Spleen (tissue), 11 donors: ENCODE measurements around the gene TSPAN9. TPM values are rescaled to one million over a fixed set of nuclear protein-coding genes. Genes with fewer than 3 reads are reported as not detected.

Experiments
- DNase-seq: peaks from one replicate; pipeline ENCODE4 v3.0.0-alpha.2; 2020
- H3K27ac ChIP-seq, 8 donors: fragments of 200-600 bp; sonication (generic) in 7 of 8; 1 replicate in 4 of 8; 2 replicates in 4 of 8; pipeline versions ENCODE4 v1.5.0 to v1.8.0; 2016 to 2021; ENCODE audit warnings: inconsistent platforms in 4 of 8, mild to moderate bottlenecking in 4 of 8, moderate library complexity in 1 of 8
- H3K27me3 ChIP-seq, 7 donors: fragments of 200-600 bp; sonication (generic) in 6 of 7; replicated peaks in 1 of 7; 1 replicate in 4 of 7; 2 replicates in 3 of 7; pipeline versions ENCODE4 v1.5.0 to v1.8.0; 2016 to 2021; ENCODE audit warnings: inconsistent platforms in 3 of 7, mild to moderate bottlenecking in 1 of 7
- H3K36me3 ChIP-seq, 6 donors: fragments of 200-600 bp; sonication (generic) in 5 of 6; 1 replicate in 4 of 6; 2 replicates in 2 of 6; pipeline versions ENCODE4 v1.5.0 to v1.8.0; 2016 to 2021; ENCODE audit warnings: inconsistent platforms in 2 of 6
- H3K4me1 ChIP-seq, 6 donors: fragments of 200-600 bp; sonication (generic) in 5 of 6; 1 replicate in 3 of 6; 2 replicates in 3 of 6; pipeline versions ENCODE4 v1.5.0 to v1.8.0; 2016 to 2021; ENCODE audit warnings: inconsistent platforms in 3 of 6
- H3K4me3 ChIP-seq, 8 donors: fragments of 200-600 bp; sonication (generic) in 7 of 8; 1 replicate in 4 of 8; 2 replicates in 4 of 8; pipeline versions ENCODE4 v1.5.0 to v1.8.0; 2016 to 2021; ENCODE audit warnings: inconsistent platforms in 4 of 8, mild to moderate bottlenecking in 4 of 8, moderate library complexity in 2 of 8
- H3K9me3 ChIP-seq, 8 donors: fragments of 200-600 bp; sonication (generic) in 7 of 8; 1 replicate in 4 of 8; 2 replicates in 4 of 8; pipeline versions ENCODE4 v1.5.0 to v1.8.0; 2016 to 2021; ENCODE audit warnings: inconsistent platforms in 4 of 8
- POLR2A ChIP-seq, 3 donors: fragments of 450-650 bp; IDR thresholded peaks; one replicate each; pipeline ENCODE4 v1.5.1; 2017; ENCODE audit warnings: antibody characterized with exemption in 3 of 3, mild to moderate bottlenecking in 1 of 3
- POLR2AphosphoS5 ChIP-seq, 3 donors: sonication (generic); formaldehyde crosslinking; IDR thresholded peaks; one replicate each; pipeline ENCODE4 v1.5.1; 2017; ENCODE audit warnings: antibody characterized with exemption in 3 of 3
- WGBS, 5 donors: extraction: QIAGEN DNeasy Blood & Tissue Kit in 3 of 5; methylation state at CpG; one replicate each; pipeline versions ENCODE4 v1.1.5 to v1.1.7; 2013 to 2018; 5-methylcytosine and 5-hydroxymethylcytosine counted together
- intact Hi-C: fragments of 100-400 bp; cut with DNase I; formaldehyde crosslinking; loops from one replicate; pipeline ENCODE4 v1.15.0; 2023; ENCODE audit warnings: low total_unique reads
- polyA plus RNA-seq, 3 donors: library from polyadenylated mRNA; stranded (reverse); fragments of 200-250 nt; gene quantifications; one replicate each; pipeline ENCODE4 v1.2.1, GENCODE V29; 2013
- total RNA-seq, 7 donors: library from RNA; depleted of rRNA in 3 of 7; stranded (reverse); fragments of >200 nt in 3 of 7; fragmentation: NEBNext Ultra II Directional in 4 of 7; extraction: Animal tissue kit (Norgen Biotek cat#: 25700) in 4 of 7; gene quantifications; one replicate each; pipeline versions ENCODE4 v1.1.0 to v1.2.1, GENCODE V29; 2016 to 2021
- TF ChIP-seq, protein P1 (sequence below), 11 experiments: fragments of 200-600 bp in 7 of 11; fragments of 450-650 bp in 4 of 11; sonication (generic) in 4 of 11; IDR thresholded peaks in 8 of 11; conservative IDR thresholded peaks in 3 of 11; 1 replicate in 7 of 11; 2 replicates in 4 of 11; pipeline versions ENCODE4 v1.4.0 to v1.8.0; 2016 to 2021; ENCODE audit warnings: antibody characterized with exemption in 11 of 11, inconsistent platforms in 4 of 11, mild to moderate bottlenecking in 1 of 11
- donor health status: healthy with polysubstance abuse.
- donor health status: DM: no; HTN: no; CAD: no; lungs with moderate emphysema.
- donor health status: DM: no; HTN: no; CAD: no.
- donor health status: Bipolar disorder and iron deficiency.
- donor health status: healthy.
- donor health status: DM: no; HTN: no; CAD: no.
- donor health status: DM: yes; HTN: yes; CAD: no.

The TSPAN9 gene
- total and polyA plus RNA-seq, 10 donors, result 3.6 to 51.1 (median 32.4) TPM

DNA sequence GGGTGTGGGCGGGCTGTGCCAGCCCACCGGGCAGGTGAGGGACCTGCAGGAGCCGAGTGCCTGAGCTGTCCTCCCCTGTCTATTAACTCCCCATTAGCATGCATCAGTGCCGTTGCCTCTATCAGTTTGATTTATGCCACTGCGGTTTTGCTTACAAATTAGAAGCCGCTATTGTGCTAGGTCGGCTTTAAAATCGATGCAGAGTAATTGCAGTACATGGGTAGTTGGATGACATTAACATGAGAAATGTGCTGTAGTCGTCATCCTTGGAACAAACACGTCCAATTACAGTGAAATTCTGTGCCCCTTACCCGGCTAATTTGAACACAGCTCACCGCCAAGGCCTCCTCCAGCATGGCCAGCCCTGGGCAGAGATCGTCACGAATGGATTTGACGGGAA, 145.8 kb downstream of the TSPAN9 start:
- WGBS, 5 donors, result 84 to 90% (median 89%) methylated on average over 13 to 15 of the region's 15 CpGs

DNA sequence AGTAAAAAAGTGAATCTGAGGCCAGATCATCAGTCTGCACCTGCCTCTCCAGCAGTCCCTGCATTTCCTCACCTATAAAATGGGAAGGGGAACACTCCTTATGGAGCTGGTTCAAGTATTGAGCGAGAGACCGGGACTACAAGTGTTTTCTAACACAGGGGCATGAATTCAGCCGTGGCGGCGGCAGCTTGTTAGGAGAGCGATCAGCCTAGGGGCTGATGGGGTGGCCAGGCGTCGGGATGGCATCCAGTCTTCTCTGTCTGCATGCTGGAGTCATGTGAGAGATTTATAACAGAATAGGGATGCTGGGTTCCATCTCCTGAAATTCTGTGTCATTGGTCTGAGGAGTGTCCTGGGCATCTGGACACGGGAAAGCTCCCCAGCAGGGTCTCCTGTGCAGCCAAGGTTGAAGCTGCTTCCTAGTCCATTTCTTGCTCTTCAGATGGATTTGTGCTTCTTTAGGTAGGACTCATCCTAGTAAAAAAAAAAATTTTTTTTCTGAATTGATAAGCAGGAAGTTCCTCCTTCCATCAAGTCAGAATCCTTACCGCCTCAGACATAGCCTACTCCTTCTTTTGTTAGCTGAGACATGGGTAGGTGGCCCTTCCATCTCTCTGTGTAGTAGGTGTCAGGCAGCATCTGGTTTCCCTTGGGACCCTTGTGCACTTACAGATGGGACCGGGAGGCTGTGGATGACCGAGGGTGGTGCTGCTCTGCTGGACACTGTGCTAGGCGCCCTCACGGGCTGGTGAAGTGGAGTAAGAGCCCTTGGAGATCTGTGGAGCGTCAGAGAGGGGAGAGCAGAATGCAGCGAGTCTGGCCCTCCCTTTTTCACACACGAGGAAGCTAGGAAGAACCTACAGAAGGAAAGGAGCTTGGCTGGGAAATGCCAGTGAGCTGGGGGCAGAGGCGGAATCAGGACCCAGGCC, 146.7 kb downstream of the TSPAN9 start:
- TF ChIP-seq POLR2A (IDR thresholded peaks at IDR 0.05), result no peak
- Histone ChIP-seq H3K36me3 (no peaks in the 10 kb centered on the region), H3K27me3 (no peaks in the 10 kb centered on the region), H3K4me3 (no peak overlapping the region), H3K4me1 (peaks cover 5 to 48% (median 27%) of the 10 kb centered on the region in 6 donors), H3K9me3 (peaks cover 0 to 5% (median 3%) of the 10 kb centered on the region in 8 donors), H3K27ac (no peak overlapping the region)
- DNase-seq, result no peak
- WGBS, 5 donors, result 80 to 92% (median 88%) methylated on average over 18 of the region's 18 CpGs
- intact Hi-C loops, result no loop called here

More for the DNA sequence above, 145.8 kb downstream of the TSPAN9 start:
- Histone ChIP-seq H3K4me1 (peaks cover 10 to 57% (median 32%) of the 10 kb centered on the region in 6 donors), H3K27me3 (no peaks in the 10 kb centered on the region), H3K4me3 (no peak overlapping the region), H3K9me3 (no peaks in the 10 kb centered on the region), H3K27ac (no peak overlapping the region), H3K36me3 (no peaks in the 10 kb centered on the region)
- intact Hi-C loops, result no loop called here
- no peak for DNase-seq
- TF ChIP-seq POLR2AphosphoS5 (IDR thresholded peaks at IDR 0.05), result no peak
- TF ChIP-seq, protein P1, sequence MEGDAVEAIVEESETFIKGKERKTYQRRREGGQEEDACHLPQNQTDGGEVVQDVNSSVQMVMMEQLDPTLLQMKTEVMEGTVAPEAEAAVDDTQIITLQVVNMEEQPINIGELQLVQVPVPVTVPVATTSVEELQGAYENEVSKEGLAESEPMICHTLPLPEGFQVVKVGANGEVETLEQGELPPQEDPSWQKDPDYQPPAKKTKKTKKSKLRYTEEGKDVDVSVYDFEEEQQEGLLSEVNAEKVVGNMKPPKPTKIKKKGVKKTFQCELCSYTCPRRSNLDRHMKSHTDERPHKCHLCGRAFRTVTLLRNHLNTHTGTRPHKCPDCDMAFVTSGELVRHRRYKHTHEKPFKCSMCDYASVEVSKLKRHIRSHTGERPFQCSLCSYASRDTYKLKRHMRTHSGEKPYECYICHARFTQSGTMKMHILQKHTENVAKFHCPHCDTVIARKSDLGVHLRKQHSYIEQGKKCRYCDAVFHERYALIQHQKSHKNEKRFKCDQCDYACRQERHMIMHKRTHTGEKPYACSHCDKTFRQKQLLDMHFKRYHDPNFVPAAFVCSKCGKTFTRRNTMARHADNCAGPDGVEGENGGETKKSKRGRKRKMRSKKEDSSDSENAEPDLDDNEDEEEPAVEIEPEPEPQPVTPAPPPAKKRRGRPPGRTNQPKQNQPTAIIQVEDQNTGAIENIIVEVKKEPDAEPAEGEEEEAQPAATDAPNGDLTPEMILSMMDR (IDR thresholded peaks at IDR 0.05 in 8 of 11, conservative IDR thresholded peaks at IDR 0.05 in 3 of 11), result no peak
- no peak for TF ChIP-seq POLR2A (IDR thresholded peaks at IDR 0.05)

DNA sequence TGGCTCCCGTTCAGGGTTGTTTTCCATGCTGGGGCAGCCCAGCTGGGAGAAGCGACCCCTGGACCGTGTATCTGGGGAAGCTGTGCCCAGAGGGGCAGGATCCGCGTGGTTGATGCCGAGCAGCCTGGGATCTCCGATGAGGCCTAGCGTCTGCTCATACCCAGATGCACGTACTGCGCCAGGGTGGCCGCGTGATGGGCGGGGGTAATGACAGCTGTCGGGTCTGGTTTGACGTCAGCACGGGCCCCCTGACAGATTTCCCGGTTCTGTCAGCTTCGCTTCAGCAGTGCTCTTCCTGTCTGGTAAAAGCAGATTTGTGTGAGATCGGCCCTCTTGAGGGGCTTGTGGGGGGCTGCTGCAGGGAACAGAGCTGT, 147.3 kb downstream of the TSPAN9 start:
- intact Hi-C loops, result no loop called here
- DNase-seq, result no peak
- peaks cover 0 to 47% (median 23%) of the 10 kb centered on the region in 6 donors for H3K4me1 ChIP-seq
- H3K36me3 ChIP-seq, result no peaks in the 10 kb centered on the region
- H3K9me3 ChIP-seq, result peaks cover 0 to 8% (median 4%) of the 10 kb centered on the region in 8 donors
- TF ChIP-seq POLR2A (IDR thresholded peaks at IDR 0.05) (no peak), POLR2AphosphoS5 (IDR thresholded peaks at IDR 0.05) (no peak)
- TF ChIP-seq, protein P1 (IDR thresholded peaks at IDR 0.05 in 8 of 11, conservative IDR thresholded peaks at IDR 0.05 in 3 of 11), result no peak
- H3K4me3 ChIP-seq, result no peak overlapping the region
- WGBS, 5 donors, result 71 to 85% (median 75%) methylated on average over 8 to 19 of the region's 19 CpGs
- no peak overlapping the region for H3K27ac ChIP-seq
- H3K27me3 ChIP-seq, result no peaks in the 10 kb centered on the region

DNA sequence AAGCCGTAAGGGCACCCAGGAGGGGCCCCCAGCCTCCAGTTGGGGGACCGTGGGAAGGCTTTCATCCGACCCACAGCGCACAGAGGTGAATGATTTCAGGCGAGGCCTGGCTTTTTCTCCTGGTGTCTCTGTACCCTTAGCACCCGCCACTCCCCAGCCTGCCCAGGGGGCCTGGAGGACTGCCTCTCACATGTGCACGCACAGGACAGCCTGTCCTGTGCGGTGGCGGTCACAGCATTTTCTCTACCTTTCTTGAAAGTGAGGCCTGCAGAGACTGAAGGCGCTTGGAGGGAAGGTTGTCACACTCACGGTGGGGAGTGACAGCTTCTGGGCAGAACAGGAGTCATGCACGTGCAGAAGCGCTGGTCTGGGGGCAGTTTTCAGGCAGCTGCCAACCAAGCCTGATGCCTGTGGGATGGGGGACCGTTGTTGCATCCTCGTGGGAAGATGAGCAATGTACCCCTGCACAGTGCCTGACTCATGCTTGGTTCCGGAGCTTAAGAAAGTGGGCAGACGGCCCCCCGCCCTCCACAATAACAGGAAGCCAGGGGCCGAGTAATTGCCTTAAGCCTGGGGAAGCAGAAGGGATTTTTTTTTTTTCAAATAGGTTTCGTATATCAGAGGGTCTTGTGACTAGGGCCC, 148.1 kb downstream of the TSPAN9 start:
- no peaks in the 10 kb centered on the region for H3K36me3 ChIP-seq
- WGBS, 5 donors, result 51 to 64% (median 56%) methylated on average over 19 to 20 of the region's 20 CpGs
- peaks cover 0 to 48% (median 28%) of the 10 kb centered on the region in 6 donors for H3K4me1 ChIP-seq
- no peak for DNase-seq
- H3K9me3 ChIP-seq, result peaks cover 0 to 8% (median 4%) of the 10 kb centered on the region in 8 donors
- H3K27ac ChIP-seq, result no peak overlapping the region
- no peaks in the 10 kb centered on the region for H3K27me3 ChIP-seq
- intact Hi-C loops, result no loop called here
- H3K4me3 ChIP-seq, result no peak overlapping the region
- TF ChIP-seq, protein P1 (IDR thresholded peaks at IDR 0.05 in 8 of 11, conservative IDR thresholded peaks at IDR 0.05 in 3 of 11), result no peak
- TF ChIP-seq POLR2AphosphoS5 (IDR thresholded peaks at IDR 0.05), result no peak
- TF ChIP-seq POLR2A (IDR thresholded peaks at IDR 0.05), result no peak
